Heart left ventricle (tissue), 13 donors: Measurements from ENCODE around the gene CD2AP.

Experiments used
- CTCF ChIP-seq, 12 donors: fragments of 200-600 bp; sonication (generic) in 4 of 12; IDR thresholded peaks; one replicate each; pipeline versions ENCODE4 v1.5.0 to v1.8.0; 2018 to 2022; ENCODE audit warnings: antibody characterized with exemption in 12 of 12, mild to moderate bottlenecking in 5 of 12
- POLR2A ChIP-seq, 2 donors: fragments of 450-650 bp; IDR thresholded peaks; one replicate each; pipeline ENCODE4 v1.6.1; 2017; ENCODE audit warnings: antibody characterized with exemption in 2 of 2, mild to moderate bottlenecking in 2 of 2, moderate library complexity in 2 of 2
- donor health status: ischemic (EF 13 %, LVEDD 7.1; RV severe dilation, severe dysfunction).
- donor health status: DM: no; HTN: yes; CAD: no.
- donor health status: DM: no; HTN: no; CAD: no.
- donor health status: ischemic (EF 25% LVEDD 6.9; RV normal size, moderate dysfunction).
- donor health status: ischemic (EF 25% LVEDD 5.7; RV mildly dilated, moderate dysfunction).
- donor health status: ischemic (EF 35%, LVEDD 5.7; RV mildly dilated, moderate dysfunction).
- donor health status: nonischemic (EF 11% LVEDD 7.7; RV severe dilation, severe dysfunction).
- donor health status: DM: yes; HTN: yes; CAD: no.
- donor health status: PGD.
- donor health status: ischemic (EF 29% LVEDD 5.4; RV normal size, mild dysfunction).
- donor health status: nonischemic (EF 23%, LVEDD 6.1; RV moderate dilation, normal function).

- TF ChIP-seq CTCF (IDR thresholded peaks at IDR 0.05) (no peak), POLR2A (IDR thresholded peaks at IDR 0.05) (no peak)
Measured at GRCh38 chr6:47475319-47475816, 2.2 kb upstream of the CD2AP start.
